Kidney (tissue), 14 donors: ENCODE measurements around the gene GALNT3. TPM values are rescaled to one million over a fixed set of nuclear protein-coding genes. Genes with fewer than 3 reads are reported as not detected.

Source experiments
- DNase-seq, 5 donors: peaks; one replicate each; pipeline ENCODE4 v3.0.0-alpha.2; 2013 to 2020
- FAIRE-seq: peaks from 2 replicates; lab custom pipeline; 2012; peaks lifted over from hg19 to GRCh38; lab: Jason Lieb, UNC
- H3K27ac ChIP-seq, 2 donors: one replicate each; pipeline ENCODE4 v1.7.0; 2013; ENCODE audit warnings: low read depth in 2 of 2, low read length in 2 of 2, inconsistent platforms in 1 of 2
- H3K27me3 ChIP-seq: one replicate; pipeline ENCODE4 v1.7.1; 2013; ENCODE audit warnings: low read length, inconsistent platforms; ENCODE audit not compliant: control insufficient read depth, insufficient read depth
- H3K36me3 ChIP-seq, 3 donors: one replicate each; pipeline versions ENCODE4 v1.7.0 to v1.7.1; 2013; ENCODE audit warnings: low read length in 3 of 3, control low read depth in 1 of 3, inconsistent platforms in 1 of 3; ENCODE audit not compliant: insufficient read depth in 3 of 3, control insufficient read depth in 2 of 3
- H3K4me1 ChIP-seq, 3 donors: one replicate each; pipeline versions ENCODE4 v1.7.0 to v1.7.1; 2013; ENCODE audit warnings: low read length in 3 of 3, inconsistent platforms in 1 of 3, low read depth in 1 of 3; ENCODE audit not compliant: control insufficient read depth in 2 of 3, insufficient read depth in 2 of 3
- H3K4me3 ChIP-seq, 3 donors: one replicate each; pipeline versions ENCODE4 v1.7.0 to v1.8.1; 2013; ENCODE audit warnings: low read length in 3 of 3, control low read depth in 1 of 3, inconsistent platforms in 1 of 3
- H3K9ac ChIP-seq, 3 donors: one replicate each; pipeline versions ENCODE4 v1.7.0 to v1.7.1; 2013; ENCODE audit warnings: low read length in 3 of 3, control low read depth in 1 of 3, inconsistent platforms in 1 of 3
- H3K9me3 ChIP-seq, 3 donors: one replicate each; pipeline versions ENCODE4 v1.7.0 to v1.7.1; 2013; ENCODE audit warnings: low read length in 3 of 3, control low read depth in 1 of 3, inconsistent platforms in 1 of 3; ENCODE audit not compliant: control insufficient read depth in 2 of 3, insufficient read depth in 1 of 3
- intact Hi-C: fragments of 100-400 bp; cut with DNase I; formaldehyde crosslinking; loops from one replicate; pipeline ENCODE4 v1.11.1; 2022
- polyA plus RNA-seq: library from polyadenylated mRNA; stranded (reverse); fragments of 350-450 nt; fragmentation: Illumina TruSeq; extraction: RNeasy Lipid Tissue Mini Kit (QIAGEN cat#74804); gene quantifications from one replicate; pipeline ENCODE4 v1.2.3, GENCODE V29; 2014; ENCODE audit warnings: low read depth, low replicate concordance; ENCODE audit not compliant: insufficient read depth
- total RNA-seq: library from RNA; stranded (reverse); fragmentation: NEBNext Ultra II Directional; extraction: Animal tissue kit (Norgen Biotek cat#: 25700); gene quantifications from one replicate; pipeline ENCODE4 v1.2.1, GENCODE V29; 2021
- TF ChIP-seq, protein P1 (sequence below): IDR thresholded peaks from 3 replicates; pipeline ENCODE4 v1.5.1; 2012; ENCODE audit warnings: mild to moderate bottlenecking, moderate library complexity, borderline replicate concordance; ENCODE audit not compliant: insufficient read depth; ENCODE audit errors: extremely low read depth
- donor health status: control.
- donor health status: control.
- donor health status: control.
- donor health status: control.
- donor health status: control.
- donor health status: DM: yes; HTN: yes; CAD: no.
- donor health status: Normal renal cell carcinoma (clear cell type).

GALNT3 gene
- total and polyA plus RNA-seq, 2 donors from 2014 or later: 8.8 to 38.6 TPM

DNA sequence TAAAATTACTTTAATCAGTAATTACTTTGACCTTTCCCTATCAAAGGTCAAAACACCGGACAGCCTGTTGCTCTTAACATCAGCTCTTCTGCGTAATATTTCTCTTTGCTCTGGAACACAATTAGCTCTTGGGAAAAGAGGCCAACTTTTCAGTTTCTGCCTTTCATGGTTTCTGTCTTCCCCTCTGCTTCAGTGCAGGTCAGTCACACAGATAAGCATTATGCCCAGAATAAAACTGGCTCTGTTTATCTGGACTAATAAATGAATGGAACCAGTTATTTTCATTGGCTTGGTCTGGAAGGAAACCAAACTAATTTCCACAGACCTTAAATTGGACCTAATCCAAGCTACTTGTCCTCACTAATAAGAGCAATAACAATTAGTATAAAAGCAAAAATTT, 26.2 kb upstream of the GALNT3 start:
- no peak overlapping the region for H3K9ac ChIP-seq
- no peaks in the 10 kb centered on the region for H3K36me3 ChIP-seq
- FAIRE-seq (no peak), DNase-seq (no peak)
- H3K27me3 ChIP-seq: no peaks in the 10 kb centered on the region
- H3K4me3 ChIP-seq: no peak overlapping the region
- TF ChIP-seq, protein P1, sequence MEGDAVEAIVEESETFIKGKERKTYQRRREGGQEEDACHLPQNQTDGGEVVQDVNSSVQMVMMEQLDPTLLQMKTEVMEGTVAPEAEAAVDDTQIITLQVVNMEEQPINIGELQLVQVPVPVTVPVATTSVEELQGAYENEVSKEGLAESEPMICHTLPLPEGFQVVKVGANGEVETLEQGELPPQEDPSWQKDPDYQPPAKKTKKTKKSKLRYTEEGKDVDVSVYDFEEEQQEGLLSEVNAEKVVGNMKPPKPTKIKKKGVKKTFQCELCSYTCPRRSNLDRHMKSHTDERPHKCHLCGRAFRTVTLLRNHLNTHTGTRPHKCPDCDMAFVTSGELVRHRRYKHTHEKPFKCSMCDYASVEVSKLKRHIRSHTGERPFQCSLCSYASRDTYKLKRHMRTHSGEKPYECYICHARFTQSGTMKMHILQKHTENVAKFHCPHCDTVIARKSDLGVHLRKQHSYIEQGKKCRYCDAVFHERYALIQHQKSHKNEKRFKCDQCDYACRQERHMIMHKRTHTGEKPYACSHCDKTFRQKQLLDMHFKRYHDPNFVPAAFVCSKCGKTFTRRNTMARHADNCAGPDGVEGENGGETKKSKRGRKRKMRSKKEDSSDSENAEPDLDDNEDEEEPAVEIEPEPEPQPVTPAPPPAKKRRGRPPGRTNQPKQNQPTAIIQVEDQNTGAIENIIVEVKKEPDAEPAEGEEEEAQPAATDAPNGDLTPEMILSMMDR: no peak
- no peaks in the 10 kb centered on the region for H3K4me1 ChIP-seq
- H3K27ac ChIP-seq: no peak overlapping the region
- intact Hi-C loops: no loop called here
- H3K9me3 ChIP-seq: no peaks in the 10 kb centered on the region

DNA sequence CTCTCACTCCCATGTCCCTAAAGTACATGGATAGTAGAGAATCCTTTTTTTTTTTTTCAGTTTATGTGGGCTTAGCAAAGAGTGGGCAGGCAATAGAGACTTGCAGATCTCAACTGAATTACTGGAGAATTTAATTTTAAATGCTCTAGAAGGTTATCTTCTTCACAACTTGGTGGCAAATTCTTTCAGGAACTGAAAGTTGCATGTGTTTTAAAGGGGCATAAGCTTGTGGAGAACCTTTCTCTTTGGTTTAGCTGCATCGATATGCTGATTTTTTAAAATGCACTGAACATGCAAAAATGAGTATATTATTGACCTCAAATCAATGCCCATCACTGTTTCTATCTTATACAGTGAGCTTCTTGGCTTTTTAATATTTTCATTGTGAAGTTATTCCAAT, 24.9 kb upstream of the GALNT3 start:
- H3K4me3 ChIP-seq: no peak overlapping the region
- FAIRE-seq (no peak), DNase-seq (no peak)
- intact Hi-C loops: no loop called here
- no peak overlapping the region for H3K27ac ChIP-seq
- H3K36me3 ChIP-seq: no peaks in the 10 kb centered on the region
- TF ChIP-seq, protein P1: no peak
- H3K4me1 ChIP-seq: no peaks in the 10 kb centered on the region
- no peak overlapping the region for H3K9ac ChIP-seq
- no peaks in the 10 kb centered on the region for H3K9me3 ChIP-seq
- H3K27me3 ChIP-seq: no peaks in the 10 kb centered on the region

DNA sequence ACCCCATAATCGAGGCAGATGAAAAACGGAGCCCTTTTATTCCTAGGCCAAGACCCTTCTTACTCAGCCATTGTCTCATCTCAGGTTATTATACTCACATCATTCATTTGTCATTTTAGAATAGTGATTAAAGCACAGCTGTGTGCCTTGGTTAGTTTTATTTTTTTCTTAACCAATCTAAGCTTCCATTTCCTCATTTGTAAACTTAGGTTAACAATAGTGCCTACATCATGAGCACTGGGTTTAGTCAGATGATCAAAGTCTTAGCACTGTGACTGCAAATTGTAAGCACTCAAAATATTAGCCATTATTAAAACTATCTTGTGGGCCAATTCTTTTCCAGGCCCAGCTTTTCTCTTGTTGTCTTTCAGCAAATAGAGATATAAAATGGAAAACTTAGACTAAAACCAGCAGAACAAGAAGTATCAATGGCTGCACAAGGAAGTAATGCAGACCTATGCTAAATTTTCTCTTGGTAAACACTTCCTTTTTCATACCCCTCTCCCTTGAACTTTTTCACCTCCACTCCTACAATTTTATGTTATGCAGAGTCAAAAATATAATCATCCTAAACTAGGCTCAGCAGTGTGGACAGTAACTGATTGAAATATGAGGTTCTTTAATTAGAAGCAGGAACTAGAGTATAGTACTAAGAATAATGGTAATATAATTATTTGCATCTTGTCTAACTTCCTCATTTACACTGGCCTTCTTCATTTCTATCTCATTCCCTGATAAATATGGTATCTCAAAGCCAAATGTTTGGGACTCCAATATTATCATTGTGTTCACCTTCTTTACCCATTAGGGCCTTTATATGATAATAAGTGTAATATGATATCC, 21.5 kb upstream of the GALNT3 start:
- Histone ChIP-seq H3K9me3 (no peaks in the 10 kb centered on the region), H3K27ac (no peak overlapping the region), H3K4me3 (no peak overlapping the region), H3K9ac (no peak overlapping the region), H3K27me3 (no peaks in the 10 kb centered on the region), H3K36me3 (no peaks in the 10 kb centered on the region), H3K4me1 (no peaks in the 10 kb centered on the region)
- FAIRE-seq: no peak
- intact Hi-C loops: no loop called here
- no peak for DNase-seq
- TF ChIP-seq, protein P1: no peak
